Dermis blood vessel endothelial cell (primary cell): ENCODE results near the gene COPS3. TPM values are rescaled to one million over a fixed set of nuclear protein-coding genes. Genes with fewer than 3 reads are reported as not detected.

Experiments
- DNase-seq: peaks from one replicate; pipeline ENCODE4 v3.0.0; 2010
- total RNA-seq: library from RNA; depleted of rRNA; stranded (reverse); fragments of >200 nt; gene quantifications from 2 replicates; pipeline ENCODE4 v1.2.3, GENCODE V29; 2014

COPS3 gene
- total RNA-seq, 1 donor from 2014 or later = 88.2 TPM

DNA sequence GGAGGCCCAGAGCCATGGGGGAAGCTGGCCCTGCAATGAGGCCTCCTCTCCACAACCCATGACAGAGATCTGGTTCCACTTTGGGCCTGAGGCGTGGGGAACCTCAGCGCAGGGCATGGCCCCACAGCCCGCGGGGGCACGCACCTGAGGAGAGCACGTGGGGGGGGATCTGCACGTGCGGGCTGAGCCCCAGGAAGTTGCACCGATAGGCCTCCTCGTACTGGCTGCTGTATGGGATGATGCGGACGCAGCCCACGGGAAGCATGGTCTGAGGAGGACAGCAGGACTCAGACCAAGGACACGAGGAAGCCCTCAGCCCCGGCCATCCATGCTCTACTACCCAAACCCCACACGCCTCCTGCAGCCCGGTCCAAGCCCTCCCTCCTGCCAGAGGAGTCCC is 64.8 kb downstream of the COPS3 start:
- DNase-seq = no peak

DNA sequence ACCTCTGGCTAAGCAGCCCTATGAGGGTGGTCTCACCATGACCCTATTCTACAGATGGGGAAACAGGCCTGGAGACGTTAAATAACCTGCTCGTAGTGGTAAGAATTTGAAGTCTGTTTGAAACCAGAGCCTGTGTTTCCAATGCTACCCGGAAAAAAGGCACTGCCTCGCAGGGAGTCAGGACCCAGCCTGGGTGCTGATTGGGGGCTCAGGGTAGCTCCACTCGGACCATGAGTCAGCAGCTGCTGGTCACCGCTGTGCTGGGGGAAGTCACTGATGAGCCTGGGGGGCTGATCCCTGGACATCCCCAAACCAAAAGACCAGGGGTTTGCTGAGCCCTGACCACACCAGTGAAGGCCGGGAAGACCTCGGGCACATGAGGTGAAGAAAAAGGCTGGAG is 65.5 kb downstream of the COPS3 start:
- DNase-seq = no peak

DNA sequence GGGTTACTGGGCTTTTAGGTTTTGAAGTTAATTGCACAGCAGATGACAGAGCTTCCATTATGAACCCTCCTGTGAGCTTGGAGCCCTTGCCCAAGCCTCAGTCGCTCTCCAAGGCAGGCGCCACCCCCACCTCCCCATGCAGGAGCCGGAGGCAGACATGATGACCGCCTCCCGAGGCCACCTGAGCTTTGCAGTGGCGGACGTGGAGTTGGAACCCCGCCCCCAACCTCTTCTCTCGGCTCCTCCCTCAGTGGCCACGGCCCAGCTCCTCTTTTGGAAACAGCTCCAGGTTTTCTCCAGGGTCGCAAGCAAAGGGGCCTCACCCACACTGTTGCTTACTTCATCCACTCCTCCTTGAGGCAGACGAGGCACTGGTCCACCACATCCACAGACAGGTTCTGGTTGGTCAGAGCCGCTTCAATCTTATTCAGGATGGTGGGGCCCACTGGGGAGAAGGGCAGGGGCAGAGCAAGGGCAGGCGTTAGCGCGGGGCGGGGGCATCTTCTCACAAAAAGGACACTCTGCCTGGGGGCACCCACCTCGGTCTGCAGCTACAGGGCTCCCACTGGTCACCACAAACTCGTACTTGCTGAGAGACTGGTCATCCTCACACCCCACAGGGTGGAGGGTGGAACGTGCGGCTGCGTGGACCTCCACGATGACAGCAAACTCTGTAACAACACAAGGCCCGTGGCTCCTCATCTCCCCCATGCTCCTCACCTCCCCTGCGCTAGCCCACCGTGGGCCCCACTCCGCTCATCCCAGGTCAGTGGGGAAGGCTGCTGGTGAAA is 66.2 kb downstream of the COPS3 start:
- no peak for DNase-seq

DNA sequence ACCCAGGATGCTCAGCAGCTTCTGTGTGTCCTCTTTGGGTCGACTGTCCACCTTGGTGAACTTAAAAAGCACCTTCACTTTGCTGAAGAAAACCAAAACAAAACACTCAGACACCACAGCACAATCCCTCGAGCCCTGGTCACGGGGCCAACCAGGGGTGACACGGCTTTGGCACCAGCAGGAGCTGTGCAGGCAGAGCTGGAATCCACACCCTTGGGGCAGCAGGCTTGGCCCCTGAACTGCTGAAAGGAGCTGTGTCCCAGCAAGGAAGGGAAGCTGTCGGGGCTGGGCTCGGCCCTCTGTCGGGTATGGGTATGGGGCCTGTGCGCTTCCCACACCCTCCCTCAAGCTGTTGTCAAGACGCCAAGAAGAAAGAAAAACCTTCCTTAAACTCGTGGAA is 67.3 kb downstream of the COPS3 start:
- no peak for DNase-seq

DNA sequence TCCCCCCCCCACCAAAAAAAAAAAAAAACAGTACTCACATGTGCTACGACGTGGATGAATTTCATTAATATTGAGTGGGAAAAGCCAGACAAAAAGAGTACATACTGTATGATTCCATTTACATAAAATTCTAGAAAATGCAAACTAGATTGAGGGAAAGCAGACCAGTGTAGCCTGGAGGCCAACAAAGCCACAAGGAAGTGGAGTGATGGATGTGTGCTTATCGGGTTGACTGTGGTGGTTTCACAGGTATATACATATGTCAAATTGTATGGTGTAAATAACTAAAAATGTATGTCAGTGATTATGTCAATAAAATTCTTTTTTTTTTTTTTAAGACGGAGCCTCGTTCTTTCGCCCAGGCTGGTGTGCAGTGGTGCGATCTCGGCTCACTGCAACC is 73.0 kb downstream of the COPS3 start:
- no peak for DNase-seq

DNA sequence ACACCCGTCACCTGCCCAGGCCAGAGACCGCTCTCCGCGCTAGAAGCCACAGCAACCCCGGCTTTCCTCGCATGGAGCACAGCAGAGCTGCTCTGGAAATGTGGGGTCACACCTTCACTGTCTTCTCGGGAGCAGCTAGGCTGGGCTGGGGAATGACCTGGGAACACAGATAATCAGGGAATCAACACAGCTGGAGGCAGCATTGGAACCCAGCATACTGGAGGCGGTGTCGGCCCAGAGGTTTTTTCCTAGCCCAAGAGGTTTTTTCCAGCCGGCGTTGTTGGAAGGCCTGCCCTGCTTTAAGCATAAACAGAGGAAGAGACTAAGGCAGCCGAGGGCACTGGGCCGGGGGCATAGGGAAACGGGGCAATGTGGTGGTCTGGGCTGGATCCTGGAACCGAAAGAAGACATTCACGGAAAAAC is 74.1 kb downstream of the COPS3 start:
- no peak for DNase-seq

DNA sequence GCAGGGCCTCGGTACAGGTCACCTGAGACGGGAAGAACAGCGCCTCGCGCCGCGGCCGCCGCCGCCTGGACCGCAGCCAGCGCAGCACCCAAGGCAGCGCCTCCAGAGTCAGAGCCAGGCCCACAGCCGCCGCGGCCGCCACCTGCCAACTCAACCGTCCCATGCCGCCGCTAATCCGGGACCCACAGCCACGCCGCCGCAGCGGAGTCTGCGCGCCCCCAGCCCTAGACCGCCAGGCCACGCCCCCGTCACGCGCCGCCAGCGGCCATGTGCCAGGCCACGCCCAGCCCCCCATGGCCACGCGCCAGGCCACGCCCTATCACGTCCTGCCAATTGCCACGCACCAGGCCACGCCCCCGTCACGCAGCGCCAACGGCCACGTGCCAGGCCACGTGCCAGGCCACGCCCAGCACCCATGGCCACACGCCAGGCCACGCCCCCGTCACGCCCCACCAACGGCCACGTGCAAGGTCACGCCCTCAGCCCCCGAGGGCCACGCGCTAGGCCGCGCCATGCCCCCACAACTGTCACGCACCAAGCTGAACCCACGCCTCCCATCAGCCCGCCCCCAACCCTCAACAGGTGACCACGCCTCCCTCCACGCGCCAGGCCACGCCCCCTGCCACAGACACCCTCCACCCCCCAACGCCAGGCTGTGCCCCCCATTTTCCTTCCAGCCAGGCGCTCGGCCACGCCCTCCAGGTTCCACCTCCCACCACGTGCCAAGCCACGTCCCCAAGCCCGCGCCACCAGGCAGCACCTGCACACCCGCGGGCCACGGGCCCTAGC is 74.7 kb downstream of the COPS3 start, which contains the start of gene PLD6:
Gene PLD6, minus strand, starts transcription at position 210 of the 789 bp plus-strand sequence. Its CDS starts 47 bp downstream, at position 163.
- peak; percentile 83 for DNase-seq

DNA sequence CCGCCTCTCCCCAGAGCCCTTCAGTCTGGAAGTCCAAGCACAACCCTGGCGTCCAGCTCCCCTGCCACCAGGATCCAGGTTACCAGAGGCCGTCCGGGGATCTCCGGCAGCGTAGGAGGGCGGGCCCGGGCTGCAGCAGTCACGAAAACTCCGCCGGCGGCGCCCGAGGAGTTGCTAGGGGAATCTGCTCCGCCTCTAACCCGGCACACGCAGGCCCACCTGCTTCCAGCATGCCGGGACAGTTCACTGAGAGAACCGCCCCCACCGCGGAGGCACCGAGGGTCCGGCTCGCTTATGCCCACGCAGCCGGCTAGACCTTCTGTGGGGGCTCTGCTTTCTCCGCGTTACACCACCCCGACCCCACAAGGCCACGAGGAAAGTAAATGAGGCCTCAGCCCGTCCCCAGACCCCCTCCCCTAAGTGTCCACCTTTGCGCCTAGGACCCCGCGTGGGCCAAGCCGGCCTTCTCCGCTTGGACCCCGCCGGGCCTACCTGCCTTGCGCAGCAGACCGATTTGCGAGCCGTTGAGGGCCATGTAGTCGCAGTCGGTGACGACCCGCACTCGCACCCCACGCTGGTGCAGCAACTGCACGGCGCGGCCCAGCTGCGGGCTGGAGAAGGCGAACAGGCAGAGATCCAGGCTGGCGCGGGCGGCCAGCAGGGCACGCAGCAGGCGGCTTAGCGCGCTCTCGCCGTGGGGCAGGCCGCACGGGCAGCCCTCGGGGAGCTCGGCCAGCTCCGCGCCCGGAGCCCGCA is 75.5 kb downstream of the COPS3 start:
- DNase-seq = peak; percentile 58

DNA sequence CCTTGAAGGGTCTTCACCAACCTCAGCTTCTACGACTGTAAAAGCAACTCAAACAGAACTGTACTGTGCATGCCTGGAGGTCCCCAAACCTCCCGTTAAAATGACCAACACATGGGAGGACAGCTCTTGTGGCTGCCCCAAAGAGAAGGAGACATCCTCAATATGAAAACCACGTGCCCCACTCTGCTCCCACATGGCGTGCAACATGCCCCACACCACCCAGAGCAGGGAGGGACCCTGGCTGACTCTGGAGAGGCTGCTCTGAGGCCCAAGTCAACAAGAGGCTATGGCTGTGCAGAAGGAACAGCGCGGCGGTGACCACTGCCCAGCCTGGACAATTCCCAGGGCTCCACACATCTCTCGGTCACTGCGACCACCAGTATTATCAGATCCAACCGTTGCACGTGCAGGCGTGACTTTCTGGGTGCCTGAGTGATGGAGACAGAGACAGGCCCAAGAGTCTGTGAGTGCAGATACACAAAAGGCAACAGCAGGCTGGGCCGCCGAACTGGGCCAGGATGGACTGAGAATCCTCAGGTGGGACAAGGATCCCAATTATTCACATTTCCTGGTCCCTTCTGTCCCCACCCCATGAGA is 76.3 kb downstream of the COPS3 start:
- DNase-seq = no peak

DNA sequence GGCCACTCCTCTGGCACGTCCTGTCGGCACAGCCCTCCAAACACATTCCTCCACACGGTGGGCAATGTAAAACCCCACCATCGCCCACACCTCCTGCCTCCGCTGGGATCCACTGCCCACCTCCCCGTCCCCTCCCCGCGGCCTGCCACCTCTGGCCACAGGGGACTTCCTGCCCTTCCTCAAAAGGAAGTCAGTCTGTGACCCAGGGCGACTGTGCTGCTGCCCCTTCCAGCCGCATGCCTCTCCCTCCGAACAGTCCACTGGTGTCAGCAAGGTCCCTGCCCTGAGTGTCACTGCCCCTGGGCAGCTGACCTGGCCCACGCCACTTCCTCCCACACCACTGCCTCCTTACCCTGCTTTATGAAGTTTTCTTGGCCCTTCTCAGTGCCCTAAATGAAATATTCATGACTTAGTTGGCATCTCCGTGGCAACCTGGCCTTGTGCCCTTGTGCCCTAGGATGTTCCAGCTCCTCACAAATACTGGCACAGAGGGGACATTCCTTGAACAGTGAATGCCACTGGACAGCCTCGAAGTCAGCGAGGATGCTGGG is 76.9 kb downstream of the COPS3 start:
- no peak for DNase-seq

DNA sequence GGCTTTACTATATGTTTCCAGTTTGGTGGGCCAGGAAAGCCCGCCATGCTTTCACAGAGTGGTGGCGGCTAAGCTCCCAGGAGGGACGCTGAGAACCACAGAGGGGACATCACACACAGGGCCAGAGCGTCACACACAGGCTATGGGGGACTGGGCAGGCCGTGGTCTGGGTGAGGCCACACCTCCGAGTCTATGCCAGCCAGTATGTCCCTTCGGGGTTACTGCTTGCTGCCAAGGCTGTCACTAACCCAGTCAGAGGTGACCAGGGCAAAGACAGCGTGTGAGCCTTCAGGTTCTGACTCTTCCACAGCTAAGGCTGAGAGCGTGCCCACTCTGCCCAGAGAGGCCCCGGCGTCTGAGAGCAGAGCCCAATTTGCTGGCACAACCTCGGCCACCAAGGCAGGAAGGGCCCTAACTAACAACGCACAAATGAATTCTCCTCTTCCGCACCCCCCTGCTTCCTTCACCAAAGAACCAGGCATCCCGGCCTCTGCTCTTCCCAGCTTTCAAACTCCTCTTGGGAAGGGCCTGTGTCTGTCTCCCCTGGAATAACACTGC is 77.8 kb downstream of the COPS3 start:
- no peak for DNase-seq

DNA sequence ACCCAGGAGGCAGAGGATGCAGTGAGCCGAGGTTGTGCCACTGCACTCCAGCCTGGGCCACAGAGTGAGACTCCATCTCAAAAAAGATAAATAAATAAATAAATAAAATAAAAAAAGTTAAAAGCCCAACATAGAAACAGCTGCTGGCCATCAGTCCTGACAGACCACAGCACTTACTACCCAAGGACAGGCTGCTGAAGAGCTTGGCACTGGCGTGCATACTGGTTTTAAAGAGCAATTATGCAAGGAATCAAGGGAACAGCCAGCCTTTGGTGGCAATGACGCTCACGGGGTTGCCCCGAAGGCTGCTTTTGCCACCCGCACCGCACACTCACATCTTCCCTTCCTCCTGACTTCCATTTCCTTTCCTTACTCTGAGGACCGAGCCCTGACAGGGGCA is 79.1 kb downstream of the COPS3 start:
- no peak for DNase-seq

DNA sequence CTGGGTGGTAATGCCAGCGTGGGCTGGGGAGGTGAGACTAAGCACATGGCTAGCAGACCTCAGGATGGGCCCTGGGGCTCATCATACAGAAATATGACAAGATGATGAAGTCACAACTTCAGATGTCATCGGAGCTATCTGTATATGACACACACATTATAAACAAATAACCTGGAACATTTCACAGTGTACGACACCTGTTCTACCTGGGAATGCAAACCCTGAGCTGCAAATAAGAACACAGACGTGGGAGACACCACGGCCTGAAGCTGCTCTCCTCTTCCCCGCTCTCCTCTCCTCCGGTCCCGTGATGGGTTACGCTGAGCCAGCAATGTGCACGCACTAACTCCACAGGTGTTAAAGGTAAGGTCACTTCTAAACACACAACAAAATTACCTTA is 79.8 kb downstream of the COPS3 start:
- no peak for DNase-seq

DNA sequence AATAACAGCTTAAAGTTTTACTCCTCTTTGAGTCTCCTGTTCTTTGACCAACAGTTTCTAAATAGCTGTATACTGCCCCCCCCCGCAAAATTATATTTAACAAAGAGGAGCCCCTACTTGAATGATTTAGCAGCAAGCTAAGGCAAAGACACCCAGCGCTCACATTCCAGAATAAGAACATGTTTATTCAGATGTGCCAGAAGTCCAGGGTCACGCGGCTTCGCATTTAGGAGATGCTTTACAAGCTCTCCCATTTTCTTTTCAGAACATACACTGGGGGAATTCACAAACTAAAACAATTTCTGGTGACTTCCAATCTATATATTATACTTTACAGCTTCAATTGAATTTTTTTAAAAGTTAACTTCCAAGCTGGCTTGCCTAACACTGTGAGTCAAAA is 80.2 kb downstream of the COPS3 start:
- no peak for DNase-seq

DNA sequence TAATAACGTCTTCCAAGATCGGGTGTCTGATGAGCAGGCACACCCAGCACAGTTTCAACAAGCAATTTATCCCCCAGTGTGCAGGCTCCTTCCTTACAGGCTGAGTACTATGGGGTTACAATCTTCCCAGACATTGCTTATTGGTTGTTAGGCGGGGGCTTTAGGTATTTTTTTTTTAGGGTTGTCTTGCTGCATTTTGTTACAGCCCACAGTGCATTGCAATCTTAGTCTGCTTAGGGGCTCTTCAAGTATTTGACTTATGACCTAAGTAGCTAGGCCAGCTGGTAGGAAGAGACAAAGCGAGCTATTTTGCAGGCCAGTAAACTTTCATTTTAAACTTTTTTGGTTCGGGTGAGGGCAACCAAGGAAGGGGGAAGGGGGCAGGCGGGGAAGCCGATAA is 80.7 kb downstream of the COPS3 start:
- no peak for DNase-seq

DNA sequence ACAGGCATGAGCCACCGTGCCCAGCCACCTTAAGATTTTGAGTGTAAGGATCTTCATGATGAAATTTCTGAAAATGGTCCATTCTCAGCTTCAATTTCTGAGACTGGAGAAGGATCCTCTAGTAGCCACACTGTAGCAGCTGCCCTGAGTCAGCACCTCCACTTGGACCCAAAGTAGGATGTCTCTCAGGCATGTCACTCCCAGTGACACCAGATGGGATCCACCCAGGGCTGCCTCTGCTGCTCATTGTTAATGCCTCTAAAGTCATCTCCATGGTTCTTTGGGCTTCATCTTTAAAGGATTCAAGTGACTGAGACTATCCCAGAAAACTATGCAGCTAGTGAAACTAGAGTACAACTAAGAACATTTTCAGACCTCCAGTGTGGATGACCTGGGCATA is 82.8 kb downstream of the COPS3 start:
- DNase-seq = no peak

DNA sequence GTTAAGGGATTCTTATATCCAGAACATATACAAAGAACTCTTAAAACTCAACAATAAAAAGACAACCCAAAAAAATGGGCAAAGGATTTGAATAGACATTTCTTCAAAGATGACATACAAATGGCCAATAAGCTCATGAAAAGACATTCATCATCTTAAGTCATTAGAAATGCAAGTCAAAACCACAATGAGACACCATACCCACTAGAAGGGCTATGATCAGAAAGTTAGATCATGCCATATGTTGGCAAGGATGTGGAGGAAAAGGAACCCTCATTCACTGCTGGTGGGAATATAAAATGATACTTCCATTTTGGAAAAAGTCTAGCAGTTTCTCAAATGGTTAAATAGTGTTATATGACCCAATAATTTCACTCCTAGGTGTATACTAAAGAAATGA is 84.3 kb downstream of the COPS3 start:
- DNase-seq = no peak

Other genes starting within 250 kb of the COPS3 start
- 105 and 175 TPM in 2 replicates for gene MPRIP, start 238.8 kb downstream of the COPS3 start, total RNA-seq
- gene PLD6, start 74.9 kb downstream of the COPS3 start, total RNA-seq = 1.4 and 2.0 TPM in 2 replicates
- 51.6 and 75.0 TPM in 2 replicates for gene FLCN, start 44.1 kb downstream of the COPS3 start, total RNA-seq
- gene NT5M, start 22.1 kb upstream of the COPS3 start, total RNA-seq = 1.9 and 3.1 TPM in 2 replicates
- gene MED9, start 195.8 kb upstream of the COPS3 start, total RNA-seq = 12.3 and 13.1 TPM in 2 replicates
- gene RASD1, start 215.1 kb upstream of the COPS3 start, total RNA-seq = 6.3 and 12.8 TPM in 2 replicates